ENCODE data around the gene SDHC.

SDHC gene, protein sequence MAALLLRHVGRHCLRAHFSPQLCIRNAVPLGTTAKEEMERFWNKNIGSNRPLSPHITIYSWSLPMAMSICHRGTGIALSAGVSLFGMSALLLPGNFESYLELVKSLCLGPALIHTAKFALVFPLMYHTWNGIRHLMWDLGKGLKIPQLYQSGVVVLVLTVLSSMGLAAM

DNA sequence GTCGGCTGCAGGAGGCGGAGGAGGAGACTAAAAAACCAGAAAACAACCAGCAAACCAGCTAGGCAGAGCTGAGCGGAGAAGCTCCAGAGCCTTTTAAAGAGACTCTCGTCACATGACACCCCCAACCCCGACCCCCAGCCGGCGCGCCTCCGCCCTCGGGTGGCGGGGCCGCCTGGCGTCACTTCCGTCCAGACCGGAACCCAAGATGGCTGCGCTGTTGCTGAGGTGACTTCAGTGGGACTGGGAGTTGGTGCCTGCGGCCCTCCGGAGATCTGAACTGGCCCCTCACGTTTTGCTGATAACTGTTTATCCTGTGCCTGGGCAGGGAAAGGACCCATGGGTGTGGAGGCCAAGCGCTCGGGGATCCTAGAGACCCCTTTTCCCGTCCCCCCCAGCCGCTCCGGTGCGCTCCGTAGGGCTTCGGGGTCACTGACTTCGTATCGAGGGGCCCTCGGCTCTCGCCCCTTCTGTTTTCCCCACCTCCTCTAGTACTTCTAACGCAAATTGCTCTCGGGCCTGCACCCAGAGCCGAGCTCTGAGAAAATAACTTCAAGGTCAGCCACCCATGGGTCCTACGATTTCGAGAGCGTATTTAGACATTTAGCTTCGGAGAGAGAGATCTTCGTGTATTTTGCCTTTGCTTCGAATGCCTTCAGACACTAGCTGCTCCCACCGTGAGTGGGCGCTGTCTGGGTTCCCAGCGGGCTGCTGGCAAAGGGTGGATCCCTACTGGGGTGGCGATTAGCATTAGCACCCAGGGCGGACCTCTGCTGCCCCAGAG lies at the start of gene SDHC:
SDHC (plus strand) TSS at position 181 of the 781 bp plus-strand sequence; CDS start at position 206, 25 bp downstream.
- DNase-seq (ENCODE audit: low read depth) = peak; percentile 92

DNA sequence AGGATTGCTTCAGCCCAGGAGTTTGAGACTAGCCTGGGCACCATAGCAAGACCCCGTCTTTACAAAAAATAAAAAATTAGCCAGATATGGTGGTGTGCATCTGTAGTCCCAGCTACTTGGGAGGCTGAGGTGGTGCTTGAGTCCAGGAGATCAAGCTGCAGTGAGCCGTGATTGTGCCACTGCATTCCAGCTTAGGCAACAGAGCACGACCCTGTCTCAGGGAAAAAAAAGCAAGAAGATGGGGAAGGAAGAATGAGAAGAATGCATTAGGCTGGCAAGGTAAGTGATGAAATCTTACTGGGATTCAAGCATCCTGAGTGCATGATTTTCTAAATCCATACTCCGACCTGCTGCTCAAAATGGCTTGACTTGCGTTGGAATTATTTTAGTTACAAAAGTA lies 48.9 kb upstream of the SDHC start:
- no peak for DNase-seq (ENCODE audit: low read depth)

DNA sequence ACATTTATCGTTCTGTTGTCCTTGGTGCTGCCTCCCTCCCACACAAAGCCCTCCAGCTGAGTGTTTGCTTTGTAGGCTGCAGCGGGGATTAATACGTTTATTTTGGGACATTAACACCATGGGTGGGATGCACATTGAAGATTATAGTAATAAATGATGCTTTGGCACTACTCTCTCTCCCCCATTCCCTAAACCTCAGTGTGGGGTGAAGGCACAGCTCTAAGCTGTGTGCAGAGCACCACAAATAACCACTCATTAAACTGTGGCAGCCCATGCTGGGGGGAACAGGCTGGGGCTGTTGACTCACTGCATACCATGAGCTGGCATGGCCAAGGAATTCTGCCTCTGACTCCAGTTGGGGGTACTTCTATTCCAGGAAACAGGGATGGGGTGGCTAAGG lies 48.0 kb upstream of the SDHC start:
- no peak for DNase-seq (ENCODE audit: low read depth)

DNA sequence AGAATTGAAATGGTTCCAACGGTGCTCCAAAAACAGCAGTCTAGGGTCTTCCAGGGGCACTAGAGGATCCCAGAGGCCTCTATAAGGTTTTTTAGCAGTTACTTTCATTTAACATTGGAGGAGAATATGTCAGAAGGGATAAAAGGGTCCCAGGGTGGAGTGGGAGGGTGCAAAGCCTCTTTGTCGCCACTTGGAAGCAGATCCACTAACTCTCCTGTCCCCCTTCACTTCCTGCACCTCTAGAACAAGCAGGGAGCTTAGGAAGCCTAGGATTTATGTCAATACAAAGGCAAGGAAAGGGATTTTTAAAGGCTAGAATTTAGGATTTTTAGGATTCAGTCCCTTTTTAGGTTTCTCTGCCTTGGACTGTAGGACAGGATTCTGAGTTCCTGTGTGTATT lies 47.3 kb upstream of the SDHC start:
- DNase-seq (ENCODE audit: low read depth) = no peak

DNA sequence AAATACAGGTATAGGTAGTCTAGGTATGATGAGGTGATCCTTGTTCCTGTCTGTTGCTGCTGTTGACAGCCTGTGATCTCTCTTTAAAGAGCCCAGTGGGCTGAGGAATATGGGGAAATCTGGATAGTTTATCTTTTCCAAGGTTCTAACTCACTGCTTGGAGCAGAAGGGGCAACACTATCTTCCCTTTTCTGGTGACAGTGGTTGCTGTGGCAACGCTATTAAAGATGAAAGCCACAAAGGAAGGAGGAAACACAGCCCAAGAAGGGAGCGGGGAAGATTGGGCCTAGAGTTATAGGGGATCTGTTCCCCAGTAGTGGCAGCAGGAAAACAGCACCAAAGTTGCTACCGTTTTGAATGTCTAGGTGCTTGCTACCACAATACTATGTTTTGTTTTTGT lies 46.9 kb upstream of the SDHC start:
- DNase-seq (ENCODE audit: low read depth) = no peak

DNA sequence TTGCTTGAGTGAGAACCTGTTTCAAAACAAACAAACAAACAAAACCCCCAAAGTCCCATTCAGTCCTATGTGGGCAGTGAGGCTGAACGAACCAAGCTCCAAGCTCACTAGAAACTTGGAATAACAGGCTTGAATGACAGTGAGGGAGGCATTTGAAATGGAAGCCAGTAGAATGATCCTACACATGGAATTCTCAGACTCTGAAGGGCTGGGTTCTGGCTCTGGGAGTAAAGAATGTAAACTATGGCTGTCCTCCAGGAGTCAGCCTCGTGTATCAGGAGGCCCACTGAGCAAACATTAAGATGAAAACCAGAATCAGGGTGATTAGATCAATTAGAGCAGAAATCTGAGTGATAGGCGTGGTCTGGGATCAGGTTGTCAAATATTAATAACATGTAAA lies 40.8 kb upstream of the SDHC start:
- no peak for DNase-seq (ENCODE audit: low read depth)

DNA sequence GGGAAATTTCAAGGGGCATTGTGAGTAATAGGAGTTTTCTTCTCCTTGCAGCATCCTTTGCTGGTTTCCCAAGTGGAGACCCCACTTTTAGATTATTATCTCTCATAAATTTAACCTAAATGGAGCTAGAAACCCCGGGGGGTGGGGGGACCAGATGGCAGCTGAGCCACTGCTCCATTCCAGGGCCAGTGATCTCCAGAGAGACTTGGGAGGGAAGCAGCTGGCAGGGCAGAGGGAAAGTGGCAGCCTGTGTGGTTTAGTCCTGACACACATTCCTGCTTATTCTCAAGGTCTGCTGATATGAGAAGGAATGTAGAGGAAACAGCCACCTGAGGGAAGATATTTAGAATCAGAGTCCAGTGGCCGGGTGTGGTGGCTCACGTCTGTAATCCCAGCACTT lies 39.3 kb upstream of the SDHC start:
- no peak for DNase-seq (ENCODE audit: low read depth)

DNA sequence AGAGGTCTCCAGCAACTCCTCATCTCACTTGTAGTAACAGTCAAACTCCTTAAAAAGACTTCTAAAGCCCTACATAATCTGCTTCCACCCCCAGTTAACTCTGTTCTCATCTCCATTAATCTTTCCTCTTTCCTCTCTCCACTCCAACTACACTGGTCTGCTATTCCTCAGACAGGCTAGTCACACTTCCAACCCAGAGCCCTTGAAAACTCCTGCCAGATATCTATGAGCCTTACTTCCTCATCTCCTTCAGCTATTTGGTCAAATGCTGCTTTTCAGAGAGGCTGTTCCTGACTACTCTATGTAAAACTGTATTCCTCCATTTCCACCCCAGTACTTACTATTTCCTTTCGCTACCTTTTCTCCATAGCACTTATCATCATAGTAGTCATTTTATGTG lies 31.2 kb upstream of the SDHC start:
- no peak for DNase-seq (ENCODE audit: low read depth)

DNA sequence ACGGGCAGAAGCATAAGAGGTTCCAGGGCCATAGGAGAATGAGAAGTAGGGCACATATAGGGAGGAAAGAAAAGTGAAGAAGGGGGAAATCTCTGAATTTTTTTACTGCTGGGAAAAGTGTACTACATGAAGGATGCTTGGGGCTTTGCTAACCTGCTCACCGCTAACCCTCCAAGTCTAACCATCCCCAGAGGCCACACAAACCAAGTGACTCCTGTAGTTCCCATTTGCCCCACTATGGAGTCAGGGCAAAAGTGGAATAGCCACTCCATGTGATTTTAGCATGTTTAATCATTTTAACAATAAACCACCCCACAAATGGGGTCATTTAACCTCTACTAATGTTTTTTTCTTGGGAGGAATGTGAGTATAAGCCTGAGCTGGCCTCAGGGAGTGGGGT lies 29.1 kb upstream of the SDHC start:
- no peak for DNase-seq (ENCODE audit: low read depth)

DNA sequence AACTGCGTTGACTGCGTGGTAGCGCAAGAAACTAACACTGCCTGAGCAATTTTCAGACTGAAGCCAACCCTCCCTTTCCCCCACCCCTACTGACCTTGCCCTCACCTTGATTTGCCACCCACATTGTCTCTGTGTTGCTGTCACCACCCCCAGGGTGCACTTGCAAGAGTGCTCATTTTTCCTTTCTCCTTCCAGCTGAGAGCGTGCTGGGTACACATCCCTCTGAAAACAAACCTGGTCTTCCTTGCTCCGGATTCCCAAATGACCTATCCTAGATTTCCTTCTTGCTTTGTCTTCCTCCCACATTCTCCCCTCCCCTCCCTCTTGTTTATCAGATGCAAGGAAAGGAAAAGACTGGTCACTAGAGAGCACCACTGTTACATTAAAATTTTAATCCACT lies 28.7 kb upstream of the SDHC start:
- no peak for DNase-seq (ENCODE audit: low read depth)

DNA sequence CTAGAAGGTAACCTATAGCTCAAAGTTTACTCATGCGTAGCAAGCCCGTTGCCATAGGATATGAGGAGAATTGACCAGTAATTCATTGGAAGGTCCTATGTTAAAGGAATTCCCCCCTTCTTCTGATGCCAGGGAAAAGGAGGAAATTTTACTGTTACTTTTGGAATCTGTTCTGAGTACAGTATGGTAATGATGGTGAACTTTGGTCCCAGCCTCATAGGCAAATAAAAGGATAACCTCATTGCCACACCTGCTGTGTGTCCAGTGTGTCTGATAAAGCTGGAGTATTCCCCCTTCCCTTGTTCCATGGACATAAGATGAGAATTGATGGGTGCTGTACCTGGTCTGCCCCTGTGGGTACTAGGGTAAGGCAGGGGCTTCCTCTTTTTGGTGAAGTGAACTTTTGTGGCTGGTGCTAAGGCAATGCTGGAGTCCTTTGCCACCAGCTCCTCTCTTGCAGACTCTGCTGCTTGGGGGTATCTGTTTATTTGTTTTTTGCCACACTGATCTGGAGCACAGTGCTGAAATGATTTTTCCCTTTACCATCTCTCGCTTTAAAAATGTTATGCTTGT lies 26.6 kb upstream of the SDHC start:
- no peak for DNase-seq (ENCODE audit: low read depth)

DNA sequence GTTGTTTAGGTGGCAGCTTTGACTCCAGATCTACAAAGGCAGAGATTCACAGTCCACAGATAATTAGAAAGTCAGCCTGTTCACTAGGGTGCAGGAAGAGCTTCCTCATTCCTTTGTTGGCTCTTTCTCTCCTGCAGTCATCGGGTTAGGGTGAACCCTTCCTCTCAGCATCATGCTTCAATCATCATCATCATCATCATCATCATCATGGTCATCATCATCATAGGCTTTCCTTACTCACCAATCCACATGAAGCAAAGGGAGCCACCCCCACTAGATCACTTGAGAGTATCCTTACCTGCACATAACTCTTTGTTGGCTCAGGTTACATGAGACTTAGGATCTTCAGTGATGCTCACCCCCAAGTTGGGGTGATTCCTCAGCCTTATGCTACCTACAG lies 23.4 kb upstream of the SDHC start:
- DNase-seq (ENCODE audit: low read depth) = no peak

DNA sequence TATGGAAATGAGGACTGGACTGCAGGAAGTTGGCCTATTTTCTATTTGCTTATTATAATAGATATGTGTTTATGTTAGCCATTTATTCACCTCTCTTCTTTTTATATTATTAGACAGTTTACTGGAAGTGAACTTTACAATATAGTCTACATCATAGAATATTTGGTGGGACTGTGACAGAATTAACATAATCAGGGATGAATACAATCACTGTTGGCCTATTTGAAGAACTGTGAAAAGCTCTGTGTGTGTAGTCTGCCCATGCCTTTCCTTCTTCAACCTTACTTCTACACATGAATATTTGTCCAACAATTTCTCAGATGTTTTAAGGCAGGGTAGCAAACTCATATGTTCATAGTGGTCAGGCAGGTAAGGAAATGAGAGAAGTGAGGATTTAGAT lies 16.8 kb upstream of the SDHC start:
- no peak for DNase-seq (ENCODE audit: low read depth)

DNA sequence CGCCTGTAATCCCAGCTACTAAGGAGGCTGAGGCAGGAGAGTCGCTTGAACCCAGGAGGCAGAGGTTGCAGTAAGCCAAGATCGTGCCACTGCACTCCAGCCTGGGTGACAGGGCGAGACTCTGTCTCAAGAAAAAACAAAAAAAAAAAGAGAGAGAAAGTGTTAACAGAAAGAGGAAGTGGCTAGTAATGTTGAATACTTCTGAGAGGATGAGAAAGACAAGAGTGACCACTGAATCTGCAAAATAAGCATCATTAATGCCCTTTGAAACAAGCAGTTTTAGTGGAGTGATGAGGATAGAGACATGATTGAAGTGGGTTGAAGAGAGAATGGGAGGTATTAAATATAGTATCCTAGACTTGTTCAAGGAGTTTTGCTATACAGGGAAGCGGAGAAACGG lies 16.1 kb upstream of the SDHC start:
- DNase-seq (ENCODE audit: low read depth) = no peak

DNA sequence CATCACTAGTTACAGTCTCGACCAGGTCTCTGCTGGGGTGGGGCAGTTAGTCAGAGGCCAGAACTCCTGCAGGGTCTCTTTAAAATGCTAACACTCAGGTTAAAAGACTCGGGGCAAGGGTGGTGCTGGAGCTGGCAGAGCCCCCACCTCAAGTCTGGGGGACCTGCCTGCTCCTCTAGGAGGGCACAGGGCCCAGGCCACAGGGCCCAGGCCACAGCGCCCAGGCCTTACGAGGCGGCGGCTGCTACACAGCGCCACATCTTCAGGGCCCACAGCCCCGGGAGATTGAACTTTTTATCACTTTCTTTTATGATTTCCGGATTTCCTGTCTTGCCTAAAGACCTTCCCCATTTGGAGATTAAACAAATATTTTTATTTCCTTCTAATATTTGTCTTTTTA lies 14.8 kb upstream of the SDHC start:
- no peak for DNase-seq (ENCODE audit: low read depth)

DNA sequence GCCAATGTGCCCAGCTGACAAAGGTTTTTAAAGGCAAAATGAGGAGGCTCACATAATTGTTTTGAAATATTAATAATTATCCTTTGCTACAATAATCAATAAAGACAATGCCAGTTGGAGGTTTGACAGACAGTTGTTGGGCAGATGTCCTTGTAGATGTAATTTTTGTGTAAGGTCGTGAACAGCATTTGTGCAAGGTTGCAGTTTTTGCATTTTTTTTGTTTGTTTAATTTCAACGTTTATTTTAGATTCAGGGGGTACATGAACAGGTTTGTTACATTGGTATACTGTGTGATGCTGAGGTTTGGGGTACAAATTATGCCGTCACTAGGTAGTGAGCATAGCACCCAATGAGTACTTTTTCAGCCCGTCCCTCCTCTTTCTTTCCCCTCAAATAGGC lies 13.7 kb upstream of the SDHC start:
- DNase-seq (ENCODE audit: low read depth) = no peak

DNA sequence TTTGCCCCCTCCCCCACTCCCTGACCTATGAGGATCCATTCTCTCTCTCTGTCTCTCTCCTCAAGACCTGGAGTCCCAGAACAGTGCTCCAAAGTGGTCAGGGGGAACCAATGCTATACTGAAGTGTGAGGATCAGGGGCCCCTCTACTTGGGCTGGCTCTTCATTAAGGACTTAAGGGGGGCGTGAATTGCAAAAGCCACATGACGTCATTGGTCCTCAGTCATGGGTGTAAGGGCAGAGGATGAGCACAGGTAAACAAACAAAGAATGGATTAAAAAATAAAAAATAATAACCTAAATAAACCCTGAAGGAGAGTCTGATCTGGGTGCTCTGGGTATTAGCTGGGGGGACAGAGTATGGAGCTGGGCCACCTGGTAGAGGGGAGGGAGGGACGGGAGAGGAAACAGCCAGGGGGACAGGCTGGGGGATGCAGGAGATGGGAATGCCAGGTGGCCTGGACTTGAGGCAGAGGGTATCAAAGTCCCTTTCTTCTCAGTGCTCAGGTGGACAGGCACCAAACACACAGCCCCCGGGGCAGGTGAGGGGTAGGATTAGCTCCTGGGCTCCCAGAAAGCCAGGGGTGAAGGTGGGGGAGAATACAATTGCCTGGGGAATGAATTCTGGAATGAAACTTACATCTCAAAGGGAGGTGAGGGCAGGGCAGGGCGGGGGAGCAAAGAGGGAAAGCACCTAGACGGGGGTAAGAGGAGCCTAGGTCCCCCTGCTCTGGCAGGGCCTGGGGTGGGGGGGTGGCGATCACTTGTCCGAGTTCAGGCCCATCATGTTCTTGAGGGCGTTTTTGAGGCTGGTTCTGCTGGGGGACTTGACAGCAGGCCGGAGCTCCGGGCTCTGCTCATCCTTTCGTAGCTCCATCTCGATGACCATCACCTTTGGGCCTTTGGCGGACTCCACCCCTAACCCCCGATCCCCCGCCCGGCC lies 9.0 kb upstream of the SDHC start:
- DNase-seq (ENCODE audit: low read depth) = no peak

DNA sequence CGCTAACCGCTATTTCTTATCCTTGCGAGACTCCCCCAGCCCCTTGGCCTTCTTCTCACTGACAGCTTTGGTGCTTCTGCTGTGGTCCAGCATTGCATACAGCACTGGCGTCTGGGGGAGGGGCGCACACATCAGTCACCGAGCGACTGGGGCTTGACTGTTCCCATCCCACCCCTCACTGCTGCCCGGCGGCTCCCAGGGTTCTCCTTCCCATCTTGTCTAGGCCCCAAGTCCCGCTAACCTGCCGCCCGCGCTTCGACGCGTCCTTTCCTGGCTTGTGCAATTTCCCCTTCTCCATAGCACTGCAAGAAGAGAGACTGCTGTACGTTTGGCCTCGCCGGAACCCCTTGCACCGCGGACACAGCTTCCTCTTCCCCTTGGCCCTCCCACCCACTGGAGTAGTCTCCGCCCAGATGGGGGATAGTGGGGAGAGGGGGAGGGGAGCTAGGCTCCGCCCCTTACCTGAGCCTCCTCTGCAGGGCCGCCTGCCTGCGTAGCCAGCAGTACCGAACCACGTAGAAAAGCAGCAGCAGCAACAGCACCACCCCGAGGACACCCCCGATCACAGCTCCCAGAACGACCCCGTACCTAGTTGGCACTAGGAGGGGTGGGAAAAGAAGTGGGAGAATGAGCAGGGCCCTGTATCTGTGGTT lies 8.2 kb upstream of the SDHC start:
- peak; percentile 51 for DNase-seq (ENCODE audit: low read depth)

DNA sequence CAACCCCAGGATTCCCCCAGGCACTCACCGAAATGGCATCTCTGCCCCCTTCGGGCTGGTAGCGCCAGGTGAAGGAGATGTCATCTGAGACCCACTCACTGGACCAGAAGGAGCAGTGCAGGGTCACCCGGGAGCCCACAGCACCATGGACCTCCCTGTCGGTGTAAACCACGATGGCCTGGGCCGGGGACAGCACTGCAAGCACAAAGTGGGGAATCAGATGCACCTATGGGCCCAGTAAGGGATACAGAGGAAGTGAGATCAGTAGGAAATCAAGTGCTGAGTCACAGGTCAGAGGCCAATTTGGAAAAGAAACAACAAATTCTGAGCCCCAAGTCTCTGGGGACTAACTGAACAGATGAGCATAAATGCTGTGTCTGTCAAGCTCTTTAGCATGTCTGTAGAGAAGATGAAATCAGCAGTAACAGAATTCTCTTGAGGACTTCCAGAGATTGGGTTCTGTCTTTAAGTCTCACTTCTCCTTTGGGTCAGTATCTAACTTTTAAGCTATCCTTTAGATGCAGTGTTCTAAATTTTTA lies 6.9 kb upstream of the SDHC start:
- DNase-seq (ENCODE audit: low read depth) = peak; percentile 59

DNA sequence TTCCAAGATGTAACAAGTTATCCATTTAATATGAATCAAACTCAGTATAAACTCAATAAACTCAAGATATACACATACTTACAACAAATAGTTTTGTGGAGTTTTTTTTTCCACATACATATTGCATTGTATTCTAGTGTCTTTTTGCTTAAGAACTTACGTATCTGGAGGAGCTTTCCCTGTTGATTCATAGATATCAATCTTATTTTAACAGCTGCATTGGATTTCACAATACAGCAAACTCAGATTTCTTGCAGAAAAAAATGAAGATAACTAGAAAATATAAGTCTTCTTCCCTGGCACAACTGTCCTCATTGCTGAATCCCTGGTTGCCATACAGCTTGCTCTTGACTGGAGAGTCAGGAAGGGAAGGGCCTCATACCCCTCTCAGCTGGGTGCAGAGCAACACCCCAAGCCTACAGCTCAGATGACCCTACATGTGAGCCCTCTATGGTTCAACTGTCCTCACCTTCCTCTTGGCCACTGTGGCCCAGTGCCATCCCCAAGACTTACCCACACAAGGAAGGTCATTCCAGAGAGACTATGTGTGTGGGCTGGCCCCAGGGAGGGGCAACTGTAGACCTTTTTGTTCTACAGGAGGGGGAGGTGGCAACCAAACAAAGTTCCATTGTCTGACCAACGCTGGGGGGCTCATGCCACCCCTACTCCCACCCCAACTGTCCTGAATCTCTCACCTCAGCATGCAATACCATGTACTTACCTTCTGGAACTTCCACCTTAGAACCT lies 6.1 kb upstream of the SDHC start:
- peak; percentile 68 for DNase-seq (ENCODE audit: low read depth)

DNA sequence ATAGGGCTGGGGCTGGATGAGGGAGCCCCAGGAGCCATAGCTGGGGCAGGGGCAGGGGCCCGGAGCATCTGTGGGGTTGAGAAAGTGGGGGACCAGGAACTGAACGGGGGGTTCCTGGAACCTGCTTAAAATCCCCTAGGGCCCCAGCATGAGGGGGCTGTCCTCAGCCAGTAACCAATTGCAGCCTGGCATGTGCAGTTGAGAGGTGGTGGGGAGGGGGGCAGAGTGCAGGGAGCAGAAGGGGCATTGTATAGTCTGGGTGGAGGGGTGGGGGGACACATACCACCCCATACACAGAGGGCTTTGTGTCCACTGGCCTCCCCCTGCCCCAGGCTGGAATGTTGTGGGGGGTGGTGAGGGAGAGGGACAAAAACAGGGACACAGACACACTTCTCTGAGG lies 4.3 kb upstream of the SDHC start, which contains the start of gene MPZ:
MPZ (minus strand) TSS at position 101 of the 400 bp plus-strand sequence; CDS start at position 38, 63 bp downstream.
- DNase-seq (ENCODE audit: low read depth) = no peak

All from iris pigment epithelial cell (primary cell).